Measurements from ENCODE around the gene TSPAN10. TPM values are rescaled to one million over a fixed set of nuclear protein-coding genes. Genes with fewer than 3 reads are reported as not detected.

The TSPAN10 gene
- total RNA-seq (ENCODE audit: low replicate concordance) = 1.4 and 3.0 TPM in 2 replicates
- long read RNA-seq = 0 reads

- Mint-ChIP-seq H3K4me1 (ENCODE audit: unreplicated experiment) (peaks cover 12% of the 10 kb centered on the region), H3K36me3 (peaks cover 3% of the 10 kb centered on the region), H3K9me3 (no peaks in the 10 kb centered on the region), H3K4me3 (peak within 1 kb of the TSS; percentile 96), H3K27me3 (no peaks in the 10 kb centered on the region), H3K27ac (peak within 1 kb of the TSS; percentile 95)
- peak; percentile 94 for DNase-seq (ENCODE audit: extremely low spot score, unreplicated experiment)
- no peak for TF ChIP-seq CTCF (conservative IDR thresholded peaks at IDR 0.05)
Measured at GRCh38 chr17:81636505-81637288, at the start of gene TSPAN10, which contains the start of gene NPLOC4. Gene TSPAN10 (plus strand): TSS chr17:81637196. CDS start chr17:81642413, 5,217 bp downstream. Gene NPLOC4 (minus strand): TSS chr17:81637112. CDS start chr17:81636930, 182 bp downstream.

- Mint-ChIP-seq H3K36me3 (peaks cover 23% of the 10 kb centered on the region), H3K4me1 (ENCODE audit: unreplicated experiment) (no peaks in the 10 kb centered on the region), H3K9me3 (no peaks in the 10 kb centered on the region), H3K27me3 (no peaks in the 10 kb centered on the region), H3K27ac (no peak overlapping the region), H3K4me3 (no peak overlapping the region)
- no peak for DNase-seq (ENCODE audit: extremely low spot score, unreplicated experiment)
- no peak for TF ChIP-seq CTCF (conservative IDR thresholded peaks at IDR 0.05)
Measured at GRCh38 chr17:81589612-81590011, 47.4 kb upstream of the TSPAN10 start.

- no peaks in the 10 kb centered on the region for H3K27me3 Mint-ChIP-seq
- H3K27ac Mint-ChIP-seq = no peak overlapping the region
- no peak overlapping the region for H3K4me3 Mint-ChIP-seq
- peaks cover 23% of the 10 kb centered on the region for H3K36me3 Mint-ChIP-seq
- H3K9me3 Mint-ChIP-seq = no peaks in the 10 kb centered on the region
- no peak for DNase-seq (ENCODE audit: extremely low spot score, unreplicated experiment)
- H3K4me1 Mint-ChIP-seq (ENCODE audit: unreplicated experiment) = no peaks in the 10 kb centered on the region
- TF ChIP-seq CTCF (conservative IDR thresholded peaks at IDR 0.05) = no peak
Measured at GRCh38 chr17:81590121-81590520, 46.9 kb upstream of the TSPAN10 start.

GRCh38 chr17:81591971-81592370, 45.0 kb upstream of the TSPAN10 start:
- peaks cover 19% of the 10 kb centered on the region for H3K36me3 Mint-ChIP-seq
- H3K4me3 Mint-ChIP-seq = no peak overlapping the region
- no peak for DNase-seq (ENCODE audit: extremely low spot score, unreplicated experiment)
- H3K27me3 Mint-ChIP-seq = no peaks in the 10 kb centered on the region
- H3K27ac Mint-ChIP-seq = no peak overlapping the region
- no peak for TF ChIP-seq CTCF (conservative IDR thresholded peaks at IDR 0.05)
- no peaks in the 10 kb centered on the region for H3K9me3 Mint-ChIP-seq
- H3K4me1 Mint-ChIP-seq (ENCODE audit: unreplicated experiment) = no peaks in the 10 kb centered on the region

- DNase-seq (ENCODE audit: extremely low spot score, unreplicated experiment) = no peak
- Mint-ChIP-seq H3K9me3 (no peaks in the 10 kb centered on the region), H3K4me1 (ENCODE audit: unreplicated experiment) (no peaks in the 10 kb centered on the region), H3K27ac (no peak overlapping the region), H3K27me3 (no peaks in the 10 kb centered on the region), H3K36me3 (peaks cover 18% of the 10 kb centered on the region), H3K4me3 (no peak overlapping the region)
- no peak for TF ChIP-seq CTCF (conservative IDR thresholded peaks at IDR 0.05)
Measured at GRCh38 chr17:81593105-81593871, 43.7 kb upstream of the TSPAN10 start.

Measured in type B pancreatic cell (in vitro differentiated cells).